Measurements from ENCODE around the gene ZNF281.
"Not testable (repeated sequence)": the region's sequence is repeated elsewhere in the genome, so short reads cannot be mapped to it uniquely, and the experiment has no call there.

ZNF281 gene

DNA sequence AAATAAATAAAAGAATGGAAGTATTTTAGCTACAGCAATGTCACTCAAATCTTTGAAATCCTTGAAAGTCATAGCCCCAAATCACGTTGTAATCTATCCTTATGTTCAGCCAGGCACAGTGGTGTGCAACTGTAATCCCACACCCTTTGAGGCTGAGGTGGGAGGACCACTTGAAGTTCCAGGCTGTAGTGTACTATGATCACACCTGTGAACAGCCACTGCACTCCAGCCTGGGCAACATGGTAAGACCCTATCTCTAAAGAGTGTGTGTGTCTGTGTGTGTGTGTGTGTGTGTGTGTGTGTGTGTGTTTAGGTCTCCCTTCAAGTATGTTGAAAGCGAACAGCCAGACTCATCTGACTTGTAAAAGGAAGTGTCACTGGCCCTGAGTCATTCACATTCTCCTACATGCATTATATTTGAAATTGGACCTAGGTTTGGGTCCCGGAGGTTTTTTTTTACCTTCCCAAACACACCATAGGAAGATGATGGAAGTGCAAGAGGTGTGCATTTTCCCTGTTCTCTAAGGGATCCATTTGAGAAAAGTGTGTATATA is 50.1 kb downstream of the ZNF281 start:
- no peak for DNase-seq

DNA sequence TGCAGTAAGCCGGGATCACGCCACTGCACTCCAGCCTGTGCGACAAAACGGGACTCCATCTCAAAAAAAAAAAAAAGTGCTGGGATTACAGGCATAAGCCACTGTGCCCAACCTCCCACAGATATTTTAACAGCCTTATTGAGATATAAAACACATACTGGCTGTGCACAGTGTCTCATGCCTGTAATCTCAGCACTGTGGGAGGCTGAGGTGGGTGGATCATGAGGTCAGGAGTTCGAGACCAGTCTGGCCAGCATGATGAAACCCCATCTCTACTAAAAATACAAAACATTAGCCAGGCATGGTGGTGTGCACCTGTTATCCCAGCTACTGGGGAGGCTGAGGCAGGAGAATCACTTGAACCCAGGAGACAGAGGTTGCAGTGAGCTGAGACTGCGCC is 51.9 kb downstream of the ZNF281 start:
- DNase-seq = not testable (repeated sequence)

DNA sequence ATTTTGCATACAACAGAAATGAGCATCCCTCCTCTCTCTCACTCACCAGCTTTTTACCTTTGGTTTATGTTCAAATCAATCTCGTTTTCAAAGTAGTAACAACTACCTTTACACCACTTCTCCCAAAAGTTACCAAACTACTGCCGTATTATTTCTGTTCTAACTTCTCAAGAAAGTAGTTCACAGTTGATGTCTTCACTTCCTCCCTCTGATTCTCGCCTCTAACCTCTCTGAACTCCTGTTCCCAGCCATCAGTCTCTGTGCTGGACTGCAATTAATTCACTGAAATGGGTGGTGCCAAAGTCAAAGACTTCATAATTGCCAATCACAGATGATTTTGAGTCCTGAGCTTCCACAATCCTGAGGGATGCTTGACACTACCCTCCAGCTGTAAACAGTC is 54.0 kb downstream of the ZNF281 start:
- no peak for DNase-seq

Measured in T1000 (cell line).